Colon (tissue), 2 donors: ENCODE data around the gene SLC7A4.
"Not testable (repeated sequence)": the region's sequence is repeated elsewhere in the genome, so short reads cannot be mapped to it uniquely, and the experiment has no call there.

Experiments
- FAIRE-seq: peaks from 2 replicates; lab custom pipeline; 2012; peaks lifted over from hg19 to GRCh38; lab: Jason Lieb, UNC
- donor health status: control.
- donor health status: control.

The SLC7A4 gene

DNA sequence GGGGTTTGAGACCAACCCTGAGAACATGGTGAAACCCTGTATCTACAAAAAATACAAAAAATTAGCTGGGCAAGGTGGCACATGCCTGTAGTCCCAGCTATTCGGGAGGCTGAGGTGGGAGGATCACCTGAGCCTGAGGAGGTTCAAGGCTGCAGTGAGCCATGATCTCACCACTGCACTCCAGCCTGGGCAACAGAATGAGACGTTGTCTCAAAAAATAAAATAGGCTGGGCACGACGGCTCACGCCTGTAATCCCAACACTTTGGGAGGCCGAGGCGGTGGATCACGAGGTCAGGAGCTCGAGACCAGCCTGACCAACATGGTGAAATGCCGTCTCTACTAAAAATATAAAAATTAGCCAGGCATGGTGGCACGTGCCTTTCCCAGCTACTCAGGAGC, 32.1 kb upstream of the SLC7A4 start:
- not testable (repeated sequence) for FAIRE-seq

GRCh38 chr22:21061660-21062321, 29.4 kb upstream of the SLC7A4 start:
- not testable (repeated sequence) for FAIRE-seq

- FAIRE-seq, result not testable (repeated sequence)
These were observed 28.0 kb upstream of the SLC7A4 start for GRCh38 chr22:21060363-21060762.

DNA sequence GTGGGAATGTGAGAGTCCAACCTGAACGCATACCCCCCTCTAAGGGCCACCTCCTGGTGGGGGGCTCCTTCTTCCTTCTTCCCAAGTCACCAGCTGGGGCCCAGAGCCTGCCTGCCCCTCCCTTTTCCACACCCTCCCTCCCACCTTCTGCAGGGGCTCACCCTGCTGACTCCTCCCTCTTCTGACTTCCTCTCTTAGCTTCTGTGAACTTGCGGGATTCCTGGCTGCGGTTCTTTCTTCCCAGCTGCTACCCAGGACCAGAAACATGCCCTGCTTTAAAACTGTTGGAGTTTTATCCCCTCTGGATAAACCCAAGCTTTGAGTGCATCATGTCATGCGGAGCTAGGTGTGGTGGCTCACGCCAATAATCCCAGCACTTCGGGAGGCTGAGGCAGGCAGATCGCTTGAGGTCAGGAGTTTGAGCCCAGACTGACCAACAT, 23.5 kb upstream of the SLC7A4 start:
- no peak for FAIRE-seq

DNA sequence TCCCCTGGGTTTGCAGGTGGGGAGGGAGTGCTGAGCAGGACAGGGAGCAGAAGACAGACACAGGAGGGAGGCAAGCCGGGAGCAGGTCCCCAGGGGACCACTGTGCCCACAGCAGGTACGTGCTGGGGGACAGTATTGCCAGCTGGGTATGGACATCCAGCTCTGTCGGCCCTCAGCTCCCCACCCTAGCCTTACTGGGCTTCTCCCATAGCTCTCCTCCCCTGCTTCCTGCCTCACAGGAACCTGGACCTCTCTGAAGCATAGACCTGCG, 23.1 kb upstream of the SLC7A4 start:
- FAIRE-seq, result no peak

GRCh38 chr22:21054714-21055563, 22.6 kb upstream of the SLC7A4 start:
- no peak for FAIRE-seq

- FAIRE-seq, result no peak
These were observed 21.8 kb upstream of the SLC7A4 start for GRCh38 chr22:21054046-21054713.

DNA sequence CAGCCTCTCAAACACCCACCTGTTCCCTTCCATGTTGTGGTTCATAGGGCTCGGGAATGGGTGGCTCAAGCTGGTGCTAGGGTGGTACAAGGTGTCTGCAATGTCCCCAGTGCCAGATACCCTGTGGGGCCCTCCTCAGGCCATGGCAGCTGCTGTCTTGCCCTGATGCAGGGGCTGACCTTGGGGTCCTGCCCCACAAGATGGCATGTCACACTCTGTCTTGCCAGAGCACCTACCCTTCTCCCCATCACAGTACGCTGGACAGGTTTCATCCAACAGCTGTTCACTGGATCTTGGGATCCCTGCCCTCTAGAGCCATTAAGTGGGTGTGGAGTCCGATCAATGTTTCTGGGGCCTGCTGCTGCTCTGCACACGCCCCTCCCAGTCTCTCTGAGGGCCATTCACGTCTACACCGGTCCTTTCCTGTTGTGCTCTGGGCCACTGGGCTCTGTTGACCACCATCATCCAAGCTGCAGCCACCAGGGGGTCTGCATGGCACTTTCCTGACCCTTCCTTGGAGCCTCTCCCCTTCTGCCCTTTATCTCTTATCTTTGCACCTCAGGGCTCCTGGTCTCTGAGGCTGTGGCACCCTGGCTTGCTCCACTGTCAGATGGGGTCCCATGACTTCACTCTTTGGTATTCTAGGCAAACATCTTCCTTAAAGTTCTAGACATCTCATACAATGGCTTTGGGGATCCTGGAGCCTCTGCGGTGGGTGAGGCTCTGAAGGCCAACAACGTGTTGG, 20.5 kb upstream of the SLC7A4 start:
- no peak for FAIRE-seq

DNA sequence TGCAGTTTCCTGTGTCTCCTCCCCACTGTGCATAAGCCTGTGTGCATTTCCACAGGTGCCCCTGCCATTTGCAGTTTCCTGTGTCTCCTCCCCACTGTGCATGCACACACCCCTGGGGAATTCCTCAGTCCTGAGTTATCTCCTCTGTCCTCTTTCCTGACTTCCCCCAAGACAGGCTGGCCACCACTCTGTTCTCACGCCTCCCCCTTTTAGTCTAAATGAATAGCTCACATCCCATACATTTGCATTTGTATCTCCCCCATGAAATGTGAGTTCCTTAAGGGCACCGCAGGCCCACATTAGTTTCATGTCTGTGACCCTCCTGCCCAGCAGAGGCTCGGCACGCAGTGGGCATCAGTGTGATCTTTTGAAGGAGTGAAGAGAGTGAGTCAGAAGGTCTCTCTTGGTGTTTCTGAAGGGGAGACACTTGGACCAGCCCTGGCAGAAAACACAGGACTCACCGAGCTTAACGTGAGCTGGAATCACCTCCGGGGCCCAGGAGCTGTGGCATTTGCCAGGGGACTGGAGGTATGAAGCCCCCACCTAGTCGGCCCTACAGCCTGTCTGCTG, 19.6 kb upstream of the SLC7A4 start:
- FAIRE-seq, result no peak

DNA sequence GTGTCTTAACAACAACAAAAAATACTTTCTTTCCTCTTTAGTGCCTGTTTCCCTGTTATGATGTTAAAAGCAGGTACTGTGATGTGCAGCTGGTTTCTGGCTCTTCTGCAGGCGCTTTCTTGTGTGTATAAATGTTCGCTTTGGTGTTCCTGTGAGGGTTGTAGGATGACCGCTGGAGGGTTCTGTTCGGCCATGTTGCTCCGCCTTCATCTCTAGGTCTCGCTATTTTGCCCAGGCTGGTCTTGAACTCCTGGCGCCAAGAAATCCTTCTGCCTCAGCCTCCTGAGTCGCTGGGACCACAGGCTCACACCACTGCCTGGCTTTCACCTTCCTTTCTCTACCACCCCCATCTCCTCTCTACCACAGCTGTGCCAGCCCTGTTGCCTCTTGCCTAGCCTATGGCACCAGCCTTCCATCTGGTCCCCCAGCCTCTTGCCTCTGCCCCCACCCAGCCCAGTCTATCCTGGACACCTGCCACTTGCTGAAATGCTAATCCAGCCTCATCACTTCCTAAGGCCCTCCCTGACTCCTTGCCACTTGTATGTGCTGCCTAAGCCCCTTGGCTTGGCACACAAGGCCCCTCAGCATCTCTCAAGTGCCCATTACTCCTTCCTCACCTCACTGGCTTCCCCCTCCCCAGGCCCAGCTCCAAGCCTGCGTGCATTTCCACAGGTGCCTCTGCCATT, 18.9 kb upstream of the SLC7A4 start:
- FAIRE-seq, result no peak

DNA sequence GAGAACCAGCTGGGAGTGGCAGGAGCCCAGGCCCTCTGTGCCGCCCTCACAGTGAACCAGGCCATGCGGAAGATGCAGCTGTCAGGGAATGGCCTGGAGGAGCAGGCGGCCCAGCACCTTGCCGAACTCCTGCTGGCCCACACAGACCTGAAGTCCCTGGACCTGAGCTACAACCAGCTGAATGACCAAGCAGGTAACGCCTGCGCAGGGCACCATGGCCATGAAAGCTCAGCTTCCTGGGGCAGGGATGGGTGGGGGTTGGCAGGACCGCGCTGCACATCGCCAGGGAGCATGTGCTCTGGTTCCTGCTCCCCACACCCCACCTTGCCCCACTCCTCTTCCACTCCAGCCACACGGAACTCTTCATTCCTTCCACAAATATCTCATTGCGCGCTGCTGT, 16.6 kb upstream of the SLC7A4 start:
- FAIRE-seq, result not testable (repeated sequence)

DNA sequence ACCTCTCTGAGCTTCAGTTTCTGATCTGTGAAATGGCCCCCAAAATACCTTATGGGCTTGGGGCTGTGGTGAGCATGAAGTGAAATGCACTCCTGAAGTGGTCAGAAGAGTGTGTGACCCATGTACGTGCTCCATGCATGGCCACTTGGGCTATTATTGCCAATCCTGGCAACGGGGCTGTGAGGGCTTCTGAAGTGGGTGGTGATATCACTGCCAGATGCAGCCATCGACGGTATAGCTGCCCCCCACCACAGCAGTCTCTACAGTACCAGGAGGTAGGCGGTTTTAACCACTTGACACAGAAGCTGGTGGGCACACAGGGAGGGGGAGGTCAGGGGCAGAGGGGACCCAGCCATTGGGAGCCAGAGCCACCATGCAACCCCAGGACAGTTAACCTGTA, 16.1 kb upstream of the SLC7A4 start:
- not testable (repeated sequence) for FAIRE-seq

DNA sequence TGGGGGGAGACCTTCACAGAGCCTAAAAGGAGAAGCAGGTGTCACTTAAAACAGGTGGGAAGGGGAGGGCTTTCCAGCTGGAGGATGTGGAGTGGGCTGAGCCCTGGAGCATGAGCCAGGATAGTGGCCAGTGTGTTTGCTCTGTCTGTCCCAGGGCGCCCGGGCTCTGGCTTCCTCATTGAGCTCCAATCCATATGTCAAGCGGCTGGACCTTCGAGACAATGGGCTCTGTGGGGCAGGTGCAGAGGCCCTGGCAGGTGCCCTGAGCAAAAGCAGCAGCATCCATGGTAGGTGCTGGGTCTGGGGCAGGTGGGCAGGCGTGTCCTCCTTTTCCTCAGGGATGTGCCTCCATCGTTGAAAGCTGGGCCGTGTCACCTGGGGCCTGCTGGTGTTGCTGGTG, 15.4 kb upstream of the SLC7A4 start:
- FAIRE-seq, result no peak

DNA sequence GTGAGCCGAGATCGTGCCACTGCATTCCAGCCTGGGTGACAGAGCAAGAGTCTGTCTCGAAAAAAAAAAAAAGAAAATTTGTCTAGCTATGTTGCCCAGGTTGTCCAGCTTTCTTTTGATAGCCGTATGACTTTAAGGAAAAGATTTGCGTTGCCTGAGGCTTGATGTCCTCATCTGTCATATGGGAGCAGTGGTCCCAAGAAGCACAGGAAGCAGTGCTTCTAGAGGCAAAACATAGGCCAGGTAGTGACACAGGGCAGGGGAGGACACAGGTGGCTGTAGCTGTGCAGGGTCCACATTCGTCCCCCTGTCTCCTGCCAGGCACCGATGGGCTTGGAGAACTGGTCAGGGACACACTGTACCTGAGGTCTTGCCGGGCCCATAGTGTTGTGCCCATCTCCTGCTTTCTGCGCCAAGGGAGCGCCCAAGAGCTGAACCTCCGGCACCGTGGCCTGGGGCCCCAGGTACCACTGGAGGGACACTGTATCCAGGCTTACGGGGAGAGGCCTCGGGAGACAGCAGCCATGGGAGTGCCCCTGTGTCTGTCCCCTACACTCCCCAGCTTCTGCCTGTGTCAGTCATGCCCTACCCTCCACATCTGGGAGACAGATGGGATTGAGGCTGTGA, 14.8 kb upstream of the SLC7A4 start:
- no peak for FAIRE-seq

DNA sequence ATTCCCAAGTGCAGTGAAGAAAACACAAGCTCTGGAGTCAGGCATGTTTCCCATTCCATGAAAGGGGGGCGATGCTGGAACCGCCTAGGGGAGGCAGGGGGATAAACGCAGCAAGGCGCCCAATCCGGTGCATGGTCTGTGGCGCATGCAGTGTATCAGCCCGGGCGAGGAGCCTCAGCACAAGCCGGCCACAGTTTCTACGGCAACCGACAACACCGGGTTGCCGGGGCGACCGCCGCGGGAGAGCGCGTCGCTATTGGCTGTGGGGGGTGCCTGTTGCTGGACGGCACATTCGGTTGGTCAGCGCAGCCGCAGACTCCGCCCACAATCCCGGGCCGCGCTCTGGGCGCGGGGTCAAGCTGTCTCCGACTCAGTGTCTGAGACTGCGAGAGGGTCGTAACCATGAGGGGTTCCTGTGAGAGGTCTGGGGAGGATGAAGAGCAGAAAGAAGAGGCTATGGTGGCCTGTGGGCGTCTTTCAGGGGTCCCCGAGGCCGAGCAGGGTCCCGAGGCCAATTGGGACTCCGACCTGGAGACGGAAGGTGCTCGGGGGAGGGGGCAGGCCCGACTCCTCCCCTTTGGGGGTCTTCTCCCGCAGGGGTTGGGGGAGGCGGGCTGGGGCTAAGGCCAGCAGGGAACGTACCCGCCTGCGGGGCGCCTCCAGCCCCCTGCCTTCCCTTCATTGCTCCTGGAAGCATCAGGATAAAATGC, 13.4 kb upstream of the SLC7A4 start, which contains the start of gene LRRC74B:
TSS of gene LRRC74B (plus strand) at position 362 of the 710 bp plus-strand sequence. CDS start at position 403, 41 bp downstream.
- no peak for FAIRE-seq

- FAIRE-seq, result no peak
These were observed 12.7 kb upstream of the SLC7A4 start for GRCh38 chr22:21044931-21045584.

GRCh38 chr22:21043860-21044535, 11.6 kb upstream of the SLC7A4 start:
- no peak for FAIRE-seq

DNA sequence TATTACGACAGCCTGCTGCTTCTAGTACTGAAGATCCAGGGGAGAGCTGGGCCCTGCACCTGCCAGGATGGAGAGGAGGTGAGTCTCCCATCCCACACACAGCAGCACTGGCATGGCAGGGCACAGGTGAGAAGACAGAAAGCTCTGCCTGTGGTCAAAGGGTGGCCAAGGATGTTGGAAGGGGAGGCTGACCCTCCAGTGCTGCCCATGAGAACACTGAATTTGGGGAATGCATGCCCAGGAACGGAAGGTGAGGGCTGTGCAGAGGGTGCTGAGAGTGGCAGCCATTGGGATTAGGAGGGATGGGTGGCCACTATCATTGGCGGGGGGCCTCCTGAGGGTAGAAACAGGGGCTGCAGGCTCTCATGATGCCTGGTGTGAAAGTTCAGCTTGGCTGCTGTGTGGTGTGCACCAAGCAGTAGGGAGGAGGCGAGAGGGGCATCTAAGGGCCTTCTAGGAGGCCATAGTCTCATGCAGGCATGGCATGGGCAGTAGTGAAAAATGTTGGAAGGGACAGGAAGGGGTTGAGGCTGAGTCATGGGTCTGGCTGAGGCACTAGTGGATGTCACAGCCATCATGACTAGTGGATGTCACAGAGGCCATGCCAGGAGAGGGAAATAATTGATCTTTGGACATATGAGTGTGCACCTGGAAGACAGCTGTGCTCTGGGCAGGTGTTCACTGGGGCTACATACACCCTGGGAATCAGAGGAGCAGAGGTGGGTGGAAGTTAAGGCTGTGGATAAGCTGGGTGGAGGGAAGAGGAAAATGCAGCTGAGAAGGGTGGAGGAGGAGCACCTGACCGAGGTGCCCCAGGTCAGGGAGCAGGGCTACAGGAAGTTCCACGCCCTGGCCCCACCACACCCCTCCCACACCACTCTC, 10.9 kb upstream of the SLC7A4 start:
- no peak for FAIRE-seq
